Thoracic aorta (tissue), 2 donors: ENCODE data around the gene IVD. TPM values are rescaled to one million over a fixed set of nuclear protein-coding genes. Genes with fewer than 3 reads are reported as not detected.
A peak's percentile ranks its signal among the peaks of the same experiment; 100 is the strongest.

ENCODE experiments used
- ATAC-seq: fragments of 150-250 bp; one replicate; pipeline ENCODE4 v1.8.0; 2017; ENCODE audit warnings: low read depth; ENCODE audit not compliant: insufficient number of reproducible peaks, low FRiP score
- DNase-seq: peaks from one replicate; pipeline ENCODE4 v3.0.0-alpha.2; 2020; ENCODE audit warnings: low spot score
- H3K27ac ChIP-seq, 2 donors: fragments of 200-600 bp; sonication (generic); 1 replicate in 1 of 2; 2 replicates in 1 of 2; pipeline ENCODE4 v1.5.1; 2016; ENCODE audit warnings: mild to moderate bottlenecking in 2 of 2, moderate library complexity in 2 of 2
- H3K27me3 ChIP-seq: fragments of 200-600 bp; sonication (generic); replicated peaks from 2 replicates; pipeline ENCODE4 v1.6.0; 2016; ENCODE audit warnings: mild to moderate bottlenecking; ENCODE audit not compliant: insufficient read depth
- H3K36me3 ChIP-seq: fragments of 200-600 bp; sonication (generic); one replicate; pipeline ENCODE4 v1.5.1; 2016
- H3K4me1 ChIP-seq, 2 donors: fragments of 200-600 bp; sonication (generic); 1 replicate in 1 of 2; 2 replicates in 1 of 2; pipeline versions ENCODE4 v1.5.1 to v1.6.0; 2016; ENCODE audit warnings: low read depth in 2 of 2, mild to moderate bottlenecking in 1 of 2; ENCODE audit not compliant: control insufficient read depth in 1 of 2
- H3K4me3 ChIP-seq: fragments of 200-600 bp; sonication (generic); 2 replicates; pipeline ENCODE4 v1.5.1; 2016; ENCODE audit warnings: mild to moderate bottlenecking
- H3K9me3 ChIP-seq: fragments of 200-600 bp; sonication (generic); 2 replicates; pipeline ENCODE4 v1.5.1; 2016
- CTCF ChIP-seq: fragments of 200-600 bp; sonication (generic); IDR thresholded peaks from one replicate; pipeline ENCODE4 v1.5.1; 2019; ENCODE audit warnings: antibody characterized with exemption
- total RNA-seq, 2 donors: library from RNA; depleted of rRNA; stranded (reverse); fragments of >200 nt; gene quantifications; one replicate each; pipeline versions ENCODE4 v1.1.0 to v1.2.3, GENCODE V29; 2016

IVD gene
- total RNA-seq: 10 to 100 TPM; 43.6 to 61.8 TPM

- Histone ChIP-seq H3K27me3 (no peaks in the 10 kb centered on the region), H3K9me3 (no peaks in the 10 kb centered on the region), H3K4me3 (peak within 1 kb of the TSS; percentile 86), H3K4me1 (peaks cover 12 to 21% of the 10 kb centered on the region in 2 donors), H3K36me3 (peaks cover 9% of the 10 kb centered on the region), H3K27ac (peak within 1 kb of the TSS; percentile 67 to 77)
- peak; percentile 80 for DNase-seq
- peak; percentile 93 for ATAC-seq
- TF ChIP-seq CTCF: no peak
These were observed at the start of gene IVD for GRCh38 chr15:40405501-40406381. IVD (plus strand) TSS chr15:40405795; CDS start chr15:40405828, 33 bp downstream.

GRCh38 chr15:40355976-40356585 is 49.5 kb upstream of the IVD start:
- no peak for ATAC-seq
- Histone ChIP-seq H3K27ac (no peak overlapping the region), H3K36me3 (no peaks in the 10 kb centered on the region), H3K27me3 (no peaks in the 10 kb centered on the region), H3K9me3 (no peaks in the 10 kb centered on the region), H3K4me1 (peaks cover 8 to 9% of the 10 kb centered on the region in 2 donors), H3K4me3 (no peak overlapping the region)
- TF ChIP-seq CTCF: no peak
- DNase-seq: no peak

GRCh38 chr15:40357246-40357645 is 48.3 kb upstream of the IVD start:
- ATAC-seq (no peak), DNase-seq (no peak)
- Histone ChIP-seq H3K27ac (no peak overlapping the region), H3K4me1 (peaks cover 8 to 9% of the 10 kb centered on the region in 2 donors), H3K27me3 (no peaks in the 10 kb centered on the region), H3K9me3 (no peaks in the 10 kb centered on the region), H3K36me3 (no peaks in the 10 kb centered on the region), H3K4me3 (peak overlapping the region; percentile 74)
- TF ChIP-seq CTCF: no peak

GRCh38 chr15:40357723-40358470 is 47.7 kb upstream of the IVD start, which contains the start of gene DISP2:
DISP2 (plus strand) TSS chr15:40358219; CDS start chr15:40358322, 103 bp downstream.
- peak within 1 kb of the TSS; percentile 74 for H3K4me3 ChIP-seq
- no peak for TF ChIP-seq CTCF
- peaks cover 8 to 9% of the 10 kb centered on the region in 2 donors for H3K4me1 ChIP-seq
- H3K9me3 ChIP-seq: no peaks in the 10 kb centered on the region
- peak; percentile 67 for ATAC-seq
- no peaks in the 10 kb centered on the region for H3K27me3 ChIP-seq
- DNase-seq: peak; percentile 36
- no peak within 1 kb of the TSS for H3K27ac ChIP-seq
- no peaks in the 10 kb centered on the region for H3K36me3 ChIP-seq
